ENCODE measurements around the gene TRIO.
A peak's percentile ranks its signal among the peaks of the same experiment; 100 is the strongest.

Gene TRIO

GRCh38 chr5:14209836-14210235 lies 66.7 kb downstream of the TRIO start:
- no peak for TF ChIP-seq CTCF (IDR thresholded peaks at IDR 0.05; ENCODE audit: low read depth, low read length)
- H3K4me3 ChIP-seq (replicated peaks in 1 of 2; ENCODE audit: low read depth in 2 of 2, low read length in 2 of 2) = no peak overlapping the region
- DNase-seq (ENCODE audit: low read depth in 2 of 2) = no peak

GRCh38 chr5:14210729-14211128 lies 67.6 kb downstream of the TRIO start:
- no peak for TF ChIP-seq CTCF (IDR thresholded peaks at IDR 0.05; ENCODE audit: low read depth, low read length)
- no peak overlapping the region for H3K4me3 ChIP-seq (replicated peaks in 1 of 2; ENCODE audit: low read depth in 2 of 2, low read length in 2 of 2)
- DNase-seq (ENCODE audit: low read depth in 2 of 2) = no peak

GRCh38 chr5:14211818-14212803 lies 69.0 kb downstream of the TRIO start:
- no peak overlapping the region for H3K4me3 ChIP-seq (replicated peaks in 1 of 2; ENCODE audit: low read depth in 2 of 2, low read length in 2 of 2)
- DNase-seq (ENCODE audit: low read depth in 2 of 2) = no peak
- no peak for TF ChIP-seq CTCF (IDR thresholded peaks at IDR 0.05; ENCODE audit: low read depth, low read length)

- no peak for TF ChIP-seq CTCF (IDR thresholded peaks at IDR 0.05; ENCODE audit: low read depth, low read length)
- H3K4me3 ChIP-seq (replicated peaks in 1 of 2; ENCODE audit: low read depth in 2 of 2, low read length in 2 of 2) = no peak overlapping the region
- DNase-seq (ENCODE audit: low read depth in 2 of 2) = no peak
Observed at GRCh38 chr5:14212838-14213237, 69.7 kb downstream of the TRIO start.

GRCh38 chr5:14213253-14213652 lies 70.1 kb downstream of the TRIO start:
- no peak overlapping the region for H3K4me3 ChIP-seq (replicated peaks in 1 of 2; ENCODE audit: low read depth in 2 of 2, low read length in 2 of 2)
- no peak for TF ChIP-seq CTCF (IDR thresholded peaks at IDR 0.05; ENCODE audit: low read depth, low read length)
- peak in 1 of 2 donors; percentile 34 for DNase-seq (ENCODE audit: low read depth in 2 of 2)

GRCh38 chr5:14213813-14214585 lies 70.9 kb downstream of the TRIO start:
- TF ChIP-seq CTCF (IDR thresholded peaks at IDR 0.05; ENCODE audit: low read depth, low read length) = no peak
- no peak for DNase-seq (ENCODE audit: low read depth in 2 of 2)
- no peak overlapping the region for H3K4me3 ChIP-seq (replicated peaks in 1 of 2; ENCODE audit: low read depth in 2 of 2, low read length in 2 of 2)

All from cardiac fibroblast (primary cell).